ENCODE results near the gene VWA8.
"Not testable (repeated sequence)": the region's sequence is repeated elsewhere in the genome, so short reads cannot be mapped to it uniquely, and the experiment has no call there.

The VWA8 gene

GRCh38 chr13:41636590-41636989, 324.3 kb downstream of the VWA8 start:
- ATAC-seq, result not testable (repeated sequence)

DNA sequence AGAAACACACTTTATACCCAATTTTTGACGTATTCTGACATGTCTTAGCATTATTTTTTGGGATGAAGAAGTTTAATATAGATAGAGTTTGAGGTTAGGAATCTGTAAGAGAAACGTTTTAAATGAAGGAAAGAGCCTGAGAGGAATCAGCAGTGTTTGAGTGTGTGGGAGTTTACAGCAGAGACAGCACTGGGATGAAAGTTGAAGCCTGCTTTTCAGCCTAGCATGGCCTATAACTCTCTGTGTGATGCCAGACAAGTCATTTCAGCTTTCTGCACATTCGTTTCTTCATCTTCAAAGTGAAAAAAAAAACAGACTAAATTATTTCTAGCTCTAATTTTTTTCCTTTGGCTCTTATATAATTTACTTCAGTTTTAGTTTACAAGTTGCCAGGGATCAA, 326.5 kb downstream of the VWA8 start:
- ATAC-seq, result no peak
- TF ChIP-seq TOX (CRISPR knock-in tag; IDR thresholded peaks at IDR 0.05; ENCODE audit: borderline replicate concordance) (no peak), CREB5 (CRISPR knock-in tag; IDR thresholded peaks at IDR 0.05; ENCODE audit: low read depth) (no peak), SNAI2 (CRISPR knock-in tag; IDR thresholded peaks at IDR 0.05) (no peak), ARNTL (CRISPR knock-in tag; IDR thresholded peaks at IDR 0.05; ENCODE audit: borderline replicate concordance, low read depth) (no peak), ZFP3 (CRISPR knock-in tag; IDR thresholded peaks at IDR 0.05) (no peak)

DNA sequence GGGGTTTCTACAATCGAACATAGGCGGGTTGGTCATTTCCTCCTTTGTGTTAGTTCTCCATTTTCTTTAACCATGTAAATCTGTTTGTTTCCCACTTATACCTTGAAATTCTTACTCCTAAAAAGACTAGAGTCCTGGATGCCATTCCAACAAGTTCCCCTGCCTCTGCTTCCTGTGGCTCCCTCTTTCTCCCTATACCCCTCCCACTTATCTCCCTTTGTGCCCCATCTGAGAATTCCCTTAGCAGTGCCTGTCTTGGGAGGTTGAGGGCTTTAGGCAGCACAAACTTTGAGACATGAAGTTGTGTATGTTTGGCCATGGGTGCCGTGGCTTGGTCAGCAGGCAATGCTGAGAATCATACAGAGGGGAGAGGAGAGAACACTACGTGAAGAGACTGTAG, 327.1 kb downstream of the VWA8 start:
- TF ChIP-seq TSHZ2 (CRISPR knock-in tag; IDR thresholded peaks at IDR 0.05) (no peak), CSDC2 (CRISPR knock-in tag; IDR thresholded peaks at IDR 0.05) (no peak), ARNTL (CRISPR knock-in tag; IDR thresholded peaks at IDR 0.05; ENCODE audit: borderline replicate concordance, low read depth) (no peak), ZNF565 (CRISPR knock-in tag; conservative IDR thresholded peaks at IDR 0.05; ENCODE audit: low read depth) (no peak), CREB5 (CRISPR knock-in tag; IDR thresholded peaks at IDR 0.05; ENCODE audit: low read depth) (no peak), TOX (CRISPR knock-in tag; IDR thresholded peaks at IDR 0.05; ENCODE audit: borderline replicate concordance) (no peak), PPARA (CRISPR knock-in tag; IDR thresholded peaks at IDR 0.05; ENCODE audit: borderline replicate concordance) (no peak), ZNF8 (CRISPR knock-in tag; IDR thresholded peaks at IDR 0.05) (no peak), BACH2 (CRISPR knock-in tag; IDR thresholded peaks at IDR 0.05; ENCODE audit: borderline replicate concordance) (no peak), ZFP3 (CRISPR knock-in tag; IDR thresholded peaks at IDR 0.05) (no peak), ESRRG (CRISPR knock-in tag; IDR thresholded peaks at IDR 0.05) (no peak), TCF4 (CRISPR knock-in tag; IDR thresholded peaks at IDR 0.05; ENCODE audit: borderline replicate concordance) (no peak), ZFP30 (CRISPR knock-in tag; IDR thresholded peaks at IDR 0.05) (no peak), SNAI2 (CRISPR knock-in tag; IDR thresholded peaks at IDR 0.05) (no peak), RARB (CRISPR knock-in tag; IDR thresholded peaks at IDR 0.05) (no peak), ISL1 (CRISPR knock-in tag; IDR thresholded peaks at IDR 0.05) (no peak), OSR1 (CRISPR knock-in tag; IDR thresholded peaks at IDR 0.05) (no peak)
- TF ChIP-seq, protein P1, sequence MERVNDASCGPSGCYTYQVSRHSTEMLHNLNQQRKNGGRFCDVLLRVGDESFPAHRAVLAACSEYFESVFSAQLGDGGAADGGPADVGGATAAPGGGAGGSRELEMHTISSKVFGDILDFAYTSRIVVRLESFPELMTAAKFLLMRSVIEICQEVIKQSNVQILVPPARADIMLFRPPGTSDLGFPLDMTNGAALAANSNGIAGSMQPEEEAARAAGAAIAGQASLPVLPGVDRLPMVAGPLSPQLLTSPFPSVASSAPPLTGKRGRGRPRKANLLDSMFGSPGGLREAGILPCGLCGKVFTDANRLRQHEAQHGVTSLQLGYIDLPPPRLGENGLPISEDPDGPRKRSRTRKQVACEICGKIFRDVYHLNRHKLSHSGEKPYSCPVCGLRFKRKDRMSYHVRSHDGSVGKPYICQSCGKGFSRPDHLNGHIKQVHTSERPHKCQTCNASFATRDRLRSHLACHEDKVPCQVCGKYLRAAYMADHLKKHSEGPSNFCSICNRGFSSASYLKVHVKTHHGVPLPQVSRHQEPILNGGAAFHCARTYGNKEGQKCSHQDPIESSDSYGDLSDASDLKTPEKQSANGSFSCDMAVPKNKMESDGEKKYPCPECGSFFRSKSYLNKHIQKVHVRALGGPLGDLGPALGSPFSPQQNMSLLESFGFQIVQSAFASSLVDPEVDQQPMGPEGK (CRISPR knock-in tag; IDR thresholded peaks at IDR 0.05; ENCODE audit: borderline replicate concordance), result no peak
- TF ChIP-seq, protein P2, sequence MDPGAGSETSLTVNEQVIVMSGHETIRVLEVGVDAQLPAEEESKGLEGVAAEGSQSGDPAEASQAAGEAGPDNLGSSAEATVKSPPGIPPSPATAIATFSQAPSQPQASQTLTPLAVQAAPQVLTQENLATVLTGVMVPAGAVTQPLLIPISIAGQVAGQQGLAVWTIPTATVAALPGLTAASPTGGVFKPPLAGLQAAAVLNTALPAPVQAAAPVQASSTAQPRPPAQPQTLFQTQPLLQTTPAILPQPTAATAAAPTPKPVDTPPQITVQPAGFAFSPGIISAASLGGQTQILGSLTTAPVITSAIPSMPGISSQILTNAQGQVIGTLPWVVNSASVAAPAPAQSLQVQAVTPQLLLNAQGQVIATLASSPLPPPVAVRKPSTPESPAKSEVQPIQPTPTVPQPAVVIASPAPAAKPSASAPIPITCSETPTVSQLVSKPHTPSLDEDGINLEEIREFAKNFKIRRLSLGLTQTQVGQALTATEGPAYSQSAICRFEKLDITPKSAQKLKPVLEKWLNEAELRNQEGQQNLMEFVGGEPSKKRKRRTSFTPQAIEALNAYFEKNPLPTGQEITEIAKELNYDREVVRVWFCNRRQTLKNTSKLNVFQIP (CRISPR knock-in tag; IDR thresholded peaks at IDR 0.05; ENCODE audit: borderline replicate concordance, low read depth), result no peak
- ATAC-seq, result no peak

GRCh38 chr13:41631296-41631965, 329.5 kb downstream of the VWA8 start:
- TF ChIP-seq, protein P1 (CRISPR knock-in tag; IDR thresholded peaks at IDR 0.05; ENCODE audit: borderline replicate concordance), result no peak
- TF ChIP-seq ARNTL (CRISPR knock-in tag; IDR thresholded peaks at IDR 0.05; ENCODE audit: borderline replicate concordance, low read depth), result no peak
- TF ChIP-seq GLIS3 (CRISPR knock-in tag; IDR thresholded peaks at IDR 0.05), result no peak
- no peak for TF ChIP-seq CSDC2 (CRISPR knock-in tag; IDR thresholded peaks at IDR 0.05)
- no peak for TF ChIP-seq ISL1 (CRISPR knock-in tag; IDR thresholded peaks at IDR 0.05)
- no peak for TF ChIP-seq CREB5 (CRISPR knock-in tag; IDR thresholded peaks at IDR 0.05; ENCODE audit: low read depth)
- TF ChIP-seq ZNF8 (CRISPR knock-in tag; IDR thresholded peaks at IDR 0.05), result no peak
- no peak for ATAC-seq
